K562 (cell line): Measurements from ENCODE around the gene IFFO2. TPM values are rescaled to one million over a fixed set of nuclear protein-coding genes. Genes with fewer than 3 reads are reported as not detected.

Source experiments
- CREM ChIP-seq: IDR thresholded peaks from 2 replicates; pipeline ENCODE4 v1.6.1; 2014; ENCODE audit warnings: antibody characterized with exemption, low read depth
- EGR1 ChIP-seq: fragments of 450-650 bp; conservative IDR thresholded peaks from 2 replicates; pipeline ENCODE4 v1.6.1; 2017; ENCODE audit warnings: mild to moderate bottlenecking
- KDM5B ChIP-seq: fragments of 200-600 bp; sonication (generic); IDR thresholded peaks from 2 replicates; pipeline ENCODE4 v1.6.1; 2012; ENCODE audit warnings: low read depth, mild to moderate bottlenecking, moderate library complexity, low read length, control low read depth, inconsistent platforms; ENCODE audit not compliant: insufficient replicate concordance
- MAFF ChIP-seq: IDR thresholded peaks from 2 replicates; pipeline ENCODE4 v1.6.1; 2012; ENCODE audit warnings: low read length, improper control_type of control experiment
- MCM3 ChIP-seq: fragments of 450-650 bp; IDR thresholded peaks from 2 replicates; pipeline ENCODE4 v1.6.1; 2016
- MCM5 ChIP-seq: fragments of 450-650 bp; IDR thresholded peaks from 2 replicates; pipeline ENCODE4 v1.6.1; 2016; ENCODE audit warnings: low read depth
- PTBP1 ChIP-seq: fragments of 200-400 bp; formaldehyde crosslinking; IDR thresholded peaks from 2 replicates; pipeline ENCODE4 v1.6.1; 2017; ENCODE audit warnings: low read depth, low read length
- SIRT6 ChIP-seq: IDR thresholded peaks from one replicate; pipeline ENCODE4 v1.6.1; 2012; ENCODE audit warnings: low read depth, mild to moderate bottlenecking, control low read depth, inconsistent platforms, low read length, moderate library complexity
- SMARCB1 ChIP-seq: IDR thresholded peaks from 2 replicates; pipeline ENCODE4 v1.6.1; 2011; ENCODE audit warnings: improper control_type of control experiment, low read depth; ENCODE audit not compliant: insufficient read length
- SNIP1 ChIP-seq: fragments of 450-650 bp; IDR thresholded peaks from 2 replicates; pipeline ENCODE4 v1.7.1; 2017; ENCODE audit warnings: low read depth, mild to moderate bottlenecking
- polyA plus RNA-seq, 8 experiments: library from polyadenylated mRNA; depleted of rRNA in 4 of 8; stranded (reverse) in 5 of 8; unstranded in 3 of 8; fragments of >200 nt; fragmentation: Nextera tagmentation in 2 of 8; fragmentation: Illumina TruSeq in 1 of 8; extraction: Ambion mirVana in 2 of 8; extraction: Trizol in 1 of 8; gene quantifications; 2 replicates each; pipeline versions ENCODE4 v1.2.1 to v1.2.3, GENCODE V29; 2011 to 2014; ENCODE audit warnings: inconsistent platforms in 1 of 8, missing spikeins in 1 of 8
- total RNA-seq, 7 experiments: library from RNA; depleted of rRNA in 6 of 7; stranded (reverse); fragments of >200 nt in 6 of 7; fragmentation: Illumina TruSeq in 2 of 7; extraction: Trizol in 2 of 7; gene quantifications; 2 replicates each; pipeline versions ENCODE4 v1.2.1 to v1.2.3, GENCODE V29; 2011 to 2021; ENCODE audit warnings: low replicate concordance in 1 of 7
- TF ChIP-seq, protein P1 (sequence below), 2 experiments: fragments of 450-650 bp; formaldehyde crosslinking in 1 of 2; IDR thresholded peaks; 2 replicates each; pipeline versions ENCODE4 v1.4.0 to v1.6.1; 2014 to 2020; ENCODE audit warnings: mild to moderate bottlenecking in 2 of 2, borderline replicate concordance in 1 of 2, low read depth in 1 of 2
- TF ChIP-seq, protein P2 (sequence below): fragments of 450-650 bp; IDR thresholded peaks from 2 replicates; pipeline ENCODE4 v1.6.1; 2016; ENCODE audit warnings: low read depth, mild to moderate bottlenecking, moderate library complexity
- TF ChIP-seq, protein P3 (sequence below): fragments of 200-800 bp; sonication (Bioruptor generic); IDR thresholded peaks from 2 replicates; pipeline ENCODE4 v1.6.1; 2017; ENCODE audit warnings: missing genetic modification characterization, missing compliant biosample characterization

IFFO2 gene
- total and polyA plus RNA-seq, 9 of the 15 experiments (the other 6 are each of a cell fraction or from before 2014, with no cell fraction given) = 0.15 to 1.0 (median 0.44) TPM; not detected in 2

DNA sequence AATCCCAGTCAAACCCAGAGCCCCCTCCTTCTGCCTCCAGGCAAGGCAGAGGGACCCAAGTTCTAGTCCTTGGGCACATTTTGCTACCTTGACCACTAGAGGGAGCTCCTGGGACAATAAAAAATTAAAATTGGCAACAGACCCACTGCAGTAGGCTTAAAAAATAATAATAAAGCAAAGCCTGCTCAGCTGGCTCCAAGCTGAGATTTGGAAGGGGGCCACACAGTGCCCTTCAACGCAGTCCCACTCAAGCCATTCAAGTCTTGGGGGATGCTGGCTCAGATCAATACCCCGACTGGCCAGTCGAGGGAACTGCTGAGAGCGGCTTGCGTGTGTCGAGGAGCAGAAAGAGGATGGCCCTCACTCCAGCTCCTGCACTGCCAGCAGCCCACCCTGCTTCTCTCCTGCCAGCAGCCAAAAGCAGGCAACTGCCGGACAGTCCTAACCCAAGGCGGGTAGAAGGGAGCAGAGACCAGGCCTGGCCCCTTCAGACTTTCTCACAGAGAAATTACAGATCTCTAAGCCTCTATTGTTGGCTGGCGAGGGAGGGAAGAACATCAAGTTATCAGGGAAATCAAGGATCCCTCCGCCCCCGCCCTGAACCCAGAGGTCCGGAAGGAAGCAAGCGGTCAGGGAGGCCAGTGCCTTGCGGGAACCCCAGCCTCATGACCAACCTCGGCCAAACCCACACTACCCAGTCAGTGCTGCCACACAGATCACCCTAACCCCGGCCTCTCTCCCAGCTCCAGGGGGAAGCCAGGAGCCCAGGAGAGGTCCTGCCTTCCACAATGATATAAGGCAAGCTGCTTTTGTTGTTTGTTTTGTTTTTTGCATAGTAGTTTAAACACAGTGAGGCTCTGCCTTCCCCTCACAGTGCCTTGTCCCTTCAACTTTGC is 49.2 kb downstream of the IFFO2 start (continued):
- TF ChIP-seq, protein P1, sequence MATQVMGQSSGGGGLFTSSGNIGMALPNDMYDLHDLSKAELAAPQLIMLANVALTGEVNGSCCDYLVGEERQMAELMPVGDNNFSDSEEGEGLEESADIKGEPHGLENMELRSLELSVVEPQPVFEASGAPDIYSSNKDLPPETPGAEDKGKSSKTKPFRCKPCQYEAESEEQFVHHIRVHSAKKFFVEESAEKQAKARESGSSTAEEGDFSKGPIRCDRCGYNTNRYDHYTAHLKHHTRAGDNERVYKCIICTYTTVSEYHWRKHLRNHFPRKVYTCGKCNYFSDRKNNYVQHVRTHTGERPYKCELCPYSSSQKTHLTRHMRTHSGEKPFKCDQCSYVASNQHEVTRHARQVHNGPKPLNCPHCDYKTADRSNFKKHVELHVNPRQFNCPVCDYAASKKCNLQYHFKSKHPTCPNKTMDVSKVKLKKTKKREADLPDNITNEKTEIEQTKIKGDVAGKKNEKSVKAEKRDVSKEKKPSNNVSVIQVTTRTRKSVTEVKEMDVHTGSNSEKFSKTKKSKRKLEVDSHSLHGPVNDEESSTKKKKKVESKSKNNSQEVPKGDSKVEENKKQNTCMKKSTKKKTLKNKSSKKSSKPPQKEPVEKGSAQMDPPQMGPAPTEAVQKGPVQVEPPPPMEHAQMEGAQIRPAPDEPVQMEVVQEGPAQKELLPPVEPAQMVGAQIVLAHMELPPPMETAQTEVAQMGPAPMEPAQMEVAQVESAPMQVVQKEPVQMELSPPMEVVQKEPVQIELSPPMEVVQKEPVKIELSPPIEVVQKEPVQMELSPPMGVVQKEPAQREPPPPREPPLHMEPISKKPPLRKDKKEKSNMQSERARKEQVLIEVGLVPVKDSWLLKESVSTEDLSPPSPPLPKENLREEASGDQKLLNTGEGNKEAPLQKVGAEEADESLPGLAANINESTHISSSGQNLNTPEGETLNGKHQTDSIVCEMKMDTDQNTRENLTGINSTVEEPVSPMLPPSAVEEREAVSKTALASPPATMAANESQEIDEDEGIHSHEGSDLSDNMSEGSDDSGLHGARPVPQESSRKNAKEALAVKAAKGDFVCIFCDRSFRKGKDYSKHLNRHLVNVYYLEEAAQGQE (IDR thresholded peaks at IDR 0.05; ENCODE audit: borderline replicate concordance) = peak; percentile 30; the same call in 1 of the 2 replicates
- TF ChIP-seq, protein P1 (CRISPR knock-in tag; IDR thresholded peaks at IDR 0.05; ENCODE audit: low read depth) = no peak; the same call in 1 of the 2 replicates
- TF ChIP-seq MCM3 = no peak
- no peak for TF ChIP-seq SMARCB1
- TF ChIP-seq EGR1 = peak; percentile 92
- TF ChIP-seq KDM5B = no peak
- TF ChIP-seq SIRT6 = no peak
- no peak for TF ChIP-seq MAFF
- no peak for TF ChIP-seq MCM5
- TF ChIP-seq PTBP1 = no peak
- TF ChIP-seq CREM = 0 out of 2 replicates have a peak, but pooled peaks have one; percentile 27
- TF ChIP-seq, protein P2, sequence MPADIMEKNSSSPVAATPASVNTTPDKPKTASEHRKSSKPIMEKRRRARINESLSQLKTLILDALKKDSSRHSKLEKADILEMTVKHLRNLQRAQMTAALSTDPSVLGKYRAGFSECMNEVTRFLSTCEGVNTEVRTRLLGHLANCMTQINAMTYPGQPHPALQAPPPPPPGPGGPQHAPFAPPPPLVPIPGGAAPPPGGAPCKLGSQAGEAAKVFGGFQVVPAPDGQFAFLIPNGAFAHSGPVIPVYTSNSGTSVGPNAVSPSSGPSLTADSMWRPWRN = no peak
- TF ChIP-seq, protein P3, sequence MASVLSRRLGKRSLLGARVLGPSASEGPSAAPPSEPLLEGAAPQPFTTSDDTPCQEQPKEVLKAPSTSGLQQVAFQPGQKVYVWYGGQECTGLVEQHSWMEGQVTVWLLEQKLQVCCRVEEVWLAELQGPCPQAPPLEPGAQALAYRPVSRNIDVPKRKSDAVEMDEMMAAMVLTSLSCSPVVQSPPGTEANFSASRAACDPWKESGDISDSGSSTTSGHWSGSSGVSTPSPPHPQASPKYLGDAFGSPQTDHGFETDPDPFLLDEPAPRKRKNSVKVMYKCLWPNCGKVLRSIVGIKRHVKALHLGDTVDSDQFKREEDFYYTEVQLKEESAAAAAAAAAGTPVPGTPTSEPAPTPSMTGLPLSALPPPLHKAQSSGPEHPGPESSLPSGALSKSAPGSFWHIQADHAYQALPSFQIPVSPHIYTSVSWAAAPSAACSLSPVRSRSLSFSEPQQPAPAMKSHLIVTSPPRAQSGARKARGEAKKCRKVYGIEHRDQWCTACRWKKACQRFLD (CRISPR knock-in tag) = peak; percentile 84
- no peak for TF ChIP-seq SNIP1
